HG02763 (cell line): Measurements from ENCODE around the gene MINAR2.

Experiments
- ATAC-seq: cut with Tn5 transposase; IDR thresholded peaks from one replicate; pipeline ENCODE4 v1.9.1; 2021; ENCODE audit warnings: mild to moderate bottlenecking, moderate library complexity; ENCODE audit not compliant: unreplicated experiment

The MINAR2 gene

GRCh38 chr5:129747572-129748407, at the start of gene MINAR2:
Gene MINAR2, plus strand, starts transcription at chr5:129748094. Its CDS starts 97 bp downstream, at chr5:129748191.
- no peak for ATAC-seq

GRCh38 chr5:129698661-129699060, 49.2 kb upstream of the MINAR2 start:
- ATAC-seq: no peak

- no peak for ATAC-seq
These were observed 31.7 kb upstream of the MINAR2 start for GRCh38 chr5:129716235-129716634.

DNA sequence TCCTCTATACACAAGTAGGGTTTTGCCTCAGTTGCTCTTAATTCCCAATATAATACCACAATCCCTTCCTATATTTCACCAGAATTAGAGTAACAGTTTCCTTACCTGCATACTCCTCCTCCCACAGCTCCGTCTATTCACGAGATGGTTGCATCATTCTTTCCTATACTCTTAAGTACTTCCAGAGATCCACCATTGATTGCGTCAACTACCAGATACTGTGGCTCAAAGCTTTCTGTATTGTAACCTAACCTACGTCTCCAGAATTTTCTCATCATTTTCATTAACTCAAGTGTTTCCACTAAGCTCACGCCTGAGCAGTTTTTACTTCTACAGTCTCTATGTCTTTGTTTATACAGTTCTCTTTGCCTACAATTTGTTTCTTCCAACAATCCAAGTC, 31.2 kb upstream of the MINAR2 start:
- no peak for ATAC-seq

DNA sequence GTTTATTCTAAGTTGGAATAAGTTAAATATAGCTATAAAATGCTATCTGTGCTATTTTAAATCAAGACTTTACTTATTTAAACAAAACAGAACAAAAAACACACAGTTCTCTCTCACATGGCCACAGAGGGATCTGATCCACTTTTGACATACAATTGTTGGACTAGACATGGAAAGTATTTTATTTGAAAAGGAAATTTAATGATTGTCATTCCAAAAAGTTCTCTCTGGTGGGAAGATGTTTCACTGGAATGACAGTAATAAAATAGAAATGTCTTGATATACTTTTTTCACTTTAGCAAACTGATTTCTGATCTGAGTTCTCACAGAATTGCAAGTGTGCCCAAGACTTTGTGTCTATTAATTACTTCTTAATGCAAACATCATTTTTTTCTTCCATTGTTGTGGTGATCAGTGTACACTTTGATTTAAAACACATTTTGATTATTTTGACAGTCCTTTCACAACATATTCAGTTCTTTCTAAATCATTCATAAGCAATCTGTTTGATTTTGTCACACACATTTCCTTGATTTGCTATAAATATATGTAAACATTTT, 30.1 kb upstream of the MINAR2 start:
- ATAC-seq: no peak

DNA sequence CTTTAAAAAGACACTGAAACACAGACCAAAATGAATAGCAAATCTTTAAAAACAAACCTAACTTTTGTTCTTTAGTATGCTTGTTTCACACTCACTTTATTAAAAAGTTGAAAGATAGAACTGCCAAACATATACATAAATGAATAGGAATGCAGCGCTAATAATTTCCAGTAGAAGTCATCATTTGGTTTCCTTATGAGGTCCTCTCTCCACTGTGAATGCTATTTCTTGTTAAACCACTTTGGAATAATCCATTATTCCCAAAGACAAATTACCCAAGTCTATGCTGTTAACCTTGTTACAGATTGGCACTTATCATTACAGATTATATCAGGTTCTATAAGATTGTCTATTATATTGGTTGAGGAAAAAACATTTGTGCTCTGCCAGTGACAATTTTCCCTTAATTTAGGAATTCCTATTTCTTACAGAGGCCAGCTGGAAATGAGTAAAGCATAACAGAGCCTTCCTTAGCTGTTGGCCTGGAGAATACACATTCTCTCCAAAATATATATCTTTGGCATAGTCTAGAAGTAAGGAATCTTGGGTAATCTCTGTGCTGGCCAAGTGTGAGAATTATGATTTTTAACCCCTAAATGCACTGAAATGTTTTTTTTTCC, 29.3 kb upstream of the MINAR2 start:
- no peak for ATAC-seq

GRCh38 chr5:129724222-129724621, 23.7 kb upstream of the MINAR2 start:
- no peak for ATAC-seq

GRCh38 chr5:129724647-129725046, 23.2 kb upstream of the MINAR2 start:
- ATAC-seq: no peak

GRCh38 chr5:129739773-129740172, 8.1 kb upstream of the MINAR2 start:
- no peak for ATAC-seq

DNA sequence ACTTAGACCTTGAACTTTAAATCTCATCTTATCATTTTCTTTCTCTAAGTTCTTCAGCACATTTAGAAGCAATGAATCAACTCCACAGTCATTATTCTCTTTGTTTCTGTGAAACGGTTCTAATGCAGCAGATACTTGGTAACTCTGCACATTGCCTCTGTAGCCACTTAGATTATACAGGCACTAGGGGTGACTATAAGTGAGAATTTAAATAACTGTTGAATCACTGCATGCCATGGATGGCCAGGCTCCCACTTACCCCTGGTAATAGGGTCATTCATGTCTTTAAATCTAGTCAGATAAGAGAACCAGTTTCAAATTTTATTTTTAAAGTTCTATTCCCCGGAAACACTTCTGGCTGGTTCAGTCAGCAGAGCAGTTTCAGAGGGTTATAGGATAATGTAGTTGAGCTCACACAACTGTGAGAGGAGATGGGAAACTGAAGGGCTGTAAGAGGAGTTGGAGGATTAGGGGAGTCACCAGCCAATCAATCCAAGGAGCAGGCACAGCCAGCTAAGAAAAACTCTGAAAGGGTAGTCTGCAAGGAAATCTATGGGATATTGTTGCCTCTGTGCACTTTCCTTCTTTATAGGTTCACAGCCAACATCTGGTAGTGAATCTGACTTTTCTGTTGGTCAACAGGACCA, 4.2 kb upstream of the MINAR2 start:
- ATAC-seq: no peak

- ATAC-seq: no peak
These were observed 1.9 kb upstream of the MINAR2 start for GRCh38 chr5:129745997-129746396.

- ATAC-seq: no peak
These were observed 1.0 kb upstream of the MINAR2 start for GRCh38 chr5:129746876-129747275.

DNA sequence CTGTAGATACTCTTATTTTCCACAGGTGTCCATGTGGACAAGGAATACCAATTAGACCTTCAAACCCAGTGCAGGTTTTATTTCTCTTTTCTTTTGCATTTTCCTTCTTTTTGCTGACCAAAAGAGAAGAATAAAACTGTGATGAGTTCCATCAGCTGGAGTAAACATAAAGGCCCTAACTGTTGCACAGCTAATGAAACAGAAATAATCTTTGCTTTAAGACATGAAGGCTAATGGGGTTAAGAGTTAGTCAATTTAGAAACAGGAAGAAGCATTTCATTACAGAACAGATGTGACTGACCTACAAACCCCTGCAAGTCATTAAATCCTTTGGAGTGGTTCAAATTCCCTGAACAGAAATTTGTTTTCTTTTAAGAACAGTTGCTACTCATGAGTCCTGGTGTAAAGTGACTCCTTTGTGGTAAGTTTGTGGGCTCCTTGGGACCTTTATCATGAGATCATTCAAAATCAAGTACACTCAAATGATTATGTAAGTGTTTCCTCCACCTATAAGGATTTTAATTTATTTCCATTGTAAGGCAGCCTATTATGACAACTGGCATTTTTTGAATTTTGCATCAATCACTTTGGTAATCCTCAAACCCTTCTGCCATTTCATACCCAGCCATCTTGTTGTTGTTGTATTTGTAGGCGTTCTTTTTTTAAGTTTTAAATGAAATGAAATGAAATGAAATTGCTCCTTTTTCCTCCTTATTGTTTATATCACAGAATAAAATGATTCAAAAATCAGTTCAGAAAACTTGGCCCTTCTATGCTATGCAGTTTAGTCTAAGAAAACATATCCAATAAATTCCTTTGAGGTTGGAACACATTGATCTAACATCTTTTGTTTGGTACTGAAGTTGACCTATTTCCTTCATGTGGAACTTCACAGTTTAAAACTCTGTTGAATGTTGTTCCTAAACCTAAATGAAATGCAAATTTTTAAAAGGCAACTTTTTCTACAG, 1.3 kb downstream of the MINAR2 start:
- ATAC-seq: no peak

DNA sequence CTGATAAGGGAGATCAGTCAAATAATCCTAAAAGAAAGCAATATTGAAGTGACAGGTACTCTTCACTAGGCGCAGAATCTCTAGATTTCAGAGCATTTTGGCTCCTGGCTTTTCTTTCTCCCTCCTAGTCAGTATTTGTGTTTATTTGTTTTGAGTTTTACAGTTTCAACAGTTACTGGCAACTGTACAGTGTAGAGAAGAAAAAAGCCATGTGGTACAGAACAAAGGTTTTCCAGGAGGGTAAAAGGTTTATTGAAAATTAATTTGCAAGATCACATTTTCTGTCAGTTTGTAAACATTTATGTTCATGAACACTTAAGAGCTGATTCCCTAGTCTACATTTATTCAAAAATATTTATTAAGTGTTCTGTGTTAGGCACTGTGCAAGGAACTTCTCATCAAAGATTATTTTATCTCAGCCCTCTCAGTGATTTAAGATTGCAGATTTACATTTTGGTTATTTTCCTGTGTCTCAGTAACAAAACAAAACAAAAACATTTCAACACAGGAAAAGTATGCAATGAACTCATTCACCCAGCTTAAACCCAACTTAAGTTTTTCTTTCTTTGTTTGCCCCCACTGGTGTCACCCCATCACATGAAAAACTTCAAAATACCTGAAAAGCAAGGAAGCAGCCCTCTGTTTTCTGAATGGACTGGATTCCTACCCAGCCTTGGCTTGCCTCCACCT, 12.9 kb downstream of the MINAR2 start:
- ATAC-seq: no peak

DNA sequence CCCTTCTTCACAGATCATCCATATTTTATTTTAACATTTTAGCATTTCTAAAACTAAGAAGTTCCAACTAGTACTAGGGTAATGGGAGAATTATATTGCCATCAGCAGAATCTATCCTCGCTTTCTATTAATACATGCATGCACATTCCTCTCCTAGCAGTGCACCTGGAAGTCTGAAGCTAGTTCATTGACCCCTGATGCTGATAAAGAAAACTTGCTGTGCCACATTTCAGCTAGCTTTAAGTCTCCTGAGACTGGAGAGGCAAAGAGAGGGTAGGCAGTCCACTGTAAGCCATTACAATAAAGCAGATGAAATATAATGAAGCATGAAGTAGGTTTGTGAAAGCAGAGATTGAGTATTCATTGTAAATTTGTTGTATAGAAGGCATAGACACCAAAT, 15.8 kb downstream of the MINAR2 start:
- no peak for ATAC-seq

DNA sequence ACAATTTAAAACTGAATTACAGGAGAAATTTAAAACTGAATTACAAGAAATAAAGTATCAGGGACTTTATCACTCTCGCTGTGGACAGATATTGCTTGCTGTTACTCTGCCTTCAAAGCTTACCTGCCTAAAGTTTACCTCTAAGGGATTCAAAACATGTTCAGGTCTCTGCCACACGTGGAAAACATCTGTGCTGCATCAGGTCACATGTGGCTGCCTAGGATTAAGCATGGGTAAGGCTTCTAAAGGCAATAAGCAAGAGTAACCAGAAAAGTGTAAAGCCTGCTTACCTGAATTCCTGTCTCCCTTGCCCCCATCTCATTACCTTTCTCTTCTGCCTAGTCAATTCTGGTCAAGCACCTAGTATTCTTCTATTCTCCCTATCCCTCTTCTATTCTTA, 18.9 kb downstream of the MINAR2 start:
- no peak for ATAC-seq

GRCh38 chr5:129767927-129768380, 20.1 kb downstream of the MINAR2 start:
- peak; percentile 87 for ATAC-seq

DNA sequence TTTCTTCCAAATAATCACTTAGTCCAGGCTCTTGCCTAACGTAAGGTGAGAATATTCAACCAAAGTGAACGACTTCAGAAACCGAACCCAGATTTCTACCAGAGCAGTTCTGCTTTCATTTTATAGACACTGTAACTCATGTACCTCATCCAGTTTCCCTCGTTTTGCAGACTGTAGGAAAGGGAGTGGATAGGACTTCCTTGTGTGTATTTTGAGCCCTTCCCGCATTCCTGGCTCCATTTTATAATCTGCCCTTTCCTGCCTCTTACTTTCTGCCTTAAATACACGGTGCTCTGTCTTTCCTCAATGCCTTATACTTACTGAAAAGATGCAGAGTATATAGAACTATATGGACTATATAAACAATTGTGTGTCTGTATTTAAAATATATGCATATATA, 20.8 kb downstream of the MINAR2 start:
- no peak for ATAC-seq

DNA sequence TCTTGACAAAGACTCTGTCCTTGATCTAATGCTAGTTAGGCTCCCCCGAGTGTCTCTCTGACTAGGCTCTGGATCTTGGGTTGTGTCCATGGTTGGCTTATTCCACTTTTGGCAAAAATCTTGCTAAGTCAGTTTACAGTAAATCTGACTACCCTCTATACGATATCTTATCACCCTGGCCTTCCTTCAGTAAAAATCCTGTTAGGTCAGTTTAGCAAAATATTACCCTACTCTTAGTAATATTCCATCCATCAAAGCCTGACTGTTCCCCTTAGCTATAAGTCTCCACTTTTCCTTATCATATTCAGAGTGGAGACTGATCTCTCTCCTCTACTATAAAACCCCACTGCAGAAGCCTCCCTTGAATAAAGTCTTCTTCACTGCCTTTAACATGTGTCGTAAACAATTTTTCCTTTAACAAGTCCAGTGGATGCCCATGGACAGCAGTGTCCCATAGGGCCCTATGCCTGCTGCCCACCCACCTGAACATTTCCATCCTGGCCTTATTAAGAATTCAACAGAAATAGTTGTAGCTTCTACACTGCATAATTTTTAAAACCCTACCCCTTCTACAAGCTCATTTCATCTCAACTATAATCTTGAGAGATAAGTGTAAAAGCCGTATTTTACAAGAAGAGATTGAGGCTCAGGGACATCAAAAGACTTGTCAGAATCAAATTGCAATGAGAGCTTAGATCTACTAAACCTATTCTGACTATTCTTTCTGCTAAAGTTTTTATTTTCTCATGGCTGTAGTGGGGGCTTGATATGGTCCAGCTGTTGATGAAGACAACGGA, 22.3 kb downstream of the MINAR2 start:
- ATAC-seq: no peak
